GM23338 (cell line): ENCODE results near the gene CAMSAP2. TPM values are rescaled to one million over a fixed set of nuclear protein-coding genes. Genes with fewer than 3 reads are reported as not detected.

Experiments used
- ATAC-seq: fragments of 200-7000 bp; cut with Tn5 transposase; 3 replicates; pipeline ENCODE4 v1.9.1; 2020
- DNase-seq: peaks from one replicate; pipeline ENCODE4 v3.0.0-alpha.2; 2015; ENCODE audit warnings: low spot score
- H2AFZ ChIP-seq: fragments of 200-600 bp; sonication (generic); 2 replicates; pipeline ENCODE4 v1.8.0; 2016; ENCODE audit warnings: antibody characterized with exemption, mild to moderate bottlenecking, moderate library complexity
- H3F3A ChIP-seq: fragments of 200-600 bp; sonication (generic); replicated peaks from 2 replicates; pipeline ENCODE4 v1.8.0; 2017; ENCODE audit warnings: antibody characterized with exemption, mixed run types, low read depth
- H3K27ac ChIP-seq: fragments of 200-600 bp; sonication (generic); 2 replicates; pipeline ENCODE4 v1.6.1; 2016; ENCODE audit warnings: low read depth
- H3K27me3 ChIP-seq: fragments of 200-600 bp; sonication (generic); 2 replicates; pipeline ENCODE4 v1.8.0; 2016; ENCODE audit warnings: mild to moderate bottlenecking, mixed run types, moderate library complexity; ENCODE audit not compliant: insufficient read depth
- H3K36me3 ChIP-seq: fragments of 200-600 bp; sonication (generic); 2 replicates; pipeline ENCODE4 v1.8.0; 2016; ENCODE audit warnings: mild to moderate bottlenecking; ENCODE audit not compliant: insufficient read depth
- H3K4me1 ChIP-seq: fragments of 200-600 bp; sonication (generic); 2 replicates; pipeline ENCODE4 v1.8.0; 2016; ENCODE audit warnings: mild to moderate bottlenecking, moderate library complexity; ENCODE audit not compliant: insufficient read depth
- H3K4me2 ChIP-seq: fragments of 200-600 bp; sonication (generic); 2 replicates; pipeline ENCODE4 v1.7.1; 2017; ENCODE audit warnings: mixed run types
- H3K4me3 ChIP-seq: fragments of 200-600 bp; sonication (generic); 2 replicates; pipeline ENCODE4 v1.6.1; 2016; ENCODE audit warnings: mixed run types
- H3K79me2 ChIP-seq: fragments of 200-600 bp; sonication (generic); replicated peaks from 2 replicates; pipeline ENCODE4 v1.8.0; 2017; ENCODE audit warnings: mild to moderate bottlenecking; ENCODE audit not compliant: insufficient read depth
- H3K9me2 ChIP-seq: fragments of 200-600 bp; sonication (generic); 2 replicates; pipeline ENCODE4 v1.8.0; 2017; ENCODE audit not compliant: insufficient read depth
- H4K20me1 ChIP-seq: fragments of 200-600 bp; sonication (generic); replicated peaks from 2 replicates; pipeline ENCODE4 v1.8.0; 2017; ENCODE audit warnings: mild to moderate bottlenecking; ENCODE audit not compliant: insufficient read depth
- H3K27ac Mint-ChIP-seq: 2 replicates; pipeline ENCODE4 v1.8.0; 2020; ENCODE audit warnings: inconsistent platforms, mild to moderate bottlenecking, moderate library complexity, mixed read lengths
- H3K27me3 Mint-ChIP-seq: 3 replicates; pipeline ENCODE4 v1.8.0; 2022; ENCODE audit warnings: low read depth, mild to moderate bottlenecking, moderate library complexity, mixed read lengths, inconsistent platforms; ENCODE audit not compliant: insufficient read depth, poor library complexity
- H3K36me3 Mint-ChIP-seq: 3 replicates; pipeline ENCODE4 v1.8.0; 2021; ENCODE audit warnings: low read depth, mild to moderate bottlenecking, inconsistent platforms, moderate library complexity, mixed read lengths
- H3K4me1 Mint-ChIP-seq: 3 replicates; pipeline ENCODE4 v1.8.0; 2020; ENCODE audit warnings: mild to moderate bottlenecking, inconsistent platforms, mixed read lengths
- H3K4me3 Mint-ChIP-seq: 3 replicates; pipeline ENCODE4 v1.8.0; 2021; ENCODE audit warnings: moderate library complexity, mild to moderate bottlenecking, inconsistent platforms, mixed read lengths
- H3K9me3 Mint-ChIP-seq: 3 replicates; pipeline ENCODE4 v1.8.0; 2020; ENCODE audit warnings: moderate library complexity, mild to moderate bottlenecking, inconsistent platforms, mixed read lengths
- CREB1 ChIP-seq: fragments of 250-450 bp; sonication (Bioruptor Pico); IDR thresholded peaks from 2 replicates; pipeline ENCODE4 v1.5.0; 2020; ENCODE audit warnings: low read depth, mild to moderate bottlenecking, moderate library complexity
- EZH2 ChIP-seq: fragments of 200-600 bp; sonication (generic); IDR thresholded peaks from one replicate; pipeline ENCODE4 v1.8.0; 2017; ENCODE audit warnings: antibody characterized with exemption, mild to moderate bottlenecking, low read depth; ENCODE audit not compliant: unreplicated experiment
- EZH2phosphoT487 ChIP-seq: fragments of 200-600 bp; sonication (generic); IDR thresholded peaks from one replicate; pipeline ENCODE4 v1.8.1; 2018; ENCODE audit warnings: antibody characterized with exemption; ENCODE audit not compliant: unreplicated experiment
- JUNB ChIP-seq: IDR thresholded peaks from one replicate; pipeline ENCODE4 v1.6.1; 2016; ENCODE audit warnings: antibody characterized with exemption; ENCODE audit not compliant: unreplicated experiment
- NANOG ChIP-seq: IDR thresholded peaks from 2 replicates; pipeline ENCODE4 v1.6.1; 2016; ENCODE audit warnings: antibody characterized with exemption, borderline replicate concordance
- POLR2AphosphoS5 ChIP-seq: IDR thresholded peaks from 2 replicates; pipeline ENCODE4 v1.6.1; 2016; ENCODE audit warnings: antibody characterized with exemption, low read depth
- STAT1 ChIP-seq: IDR thresholded peaks from one replicate; pipeline ENCODE4 v1.6.1; 2016; ENCODE audit warnings: antibody characterized with exemption; ENCODE audit not compliant: unreplicated experiment
- ZNF114 ChIP-seq: fragments of 250-450 bp; sonication (Bioruptor Pico); IDR thresholded peaks from 2 replicates; pipeline ENCODE4 v1.5.0; 2020; ENCODE audit warnings: mild to moderate bottlenecking, moderate library complexity
- ZNF331 ChIP-seq: fragments of 250-450 bp; sonication (Bioruptor Pico); IDR thresholded peaks from 2 replicates; pipeline ENCODE4 v1.5.0; 2020; ENCODE audit warnings: low read depth, mild to moderate bottlenecking, moderate library complexity
- polyA plus RNA-seq: library from polyadenylated mRNA; unstranded; fragments of >200 nt; fragmentation: Nextera tagmentation; extraction: Ambion mirVana; gene quantifications from 2 replicates; pipeline ENCODE4 v1.2.1, GENCODE V29; 2016
- total RNA-seq: library from RNA; depleted of rRNA; stranded (reverse); fragments of >200 nt; shearing (Covaris generic); gene quantifications from 2 replicates; pipeline ENCODE4 v1.2.3, GENCODE V29; 2014
- TF ChIP-seq, protein P1 (sequence below), 2 experiments: fragments of 200-600 bp in 1 of 2; sonication (generic) in 1 of 2; conservative IDR thresholded peaks; 2 replicates each; pipeline versions ENCODE4 v1.5.1 to v1.6.1; 2016 to 2017; ENCODE audit warnings: antibody characterized with exemption in 2 of 2, low read depth in 2 of 2, mild to moderate bottlenecking in 2 of 2, moderate library complexity in 1 of 2
- TF ChIP-seq, protein P2 (sequence below): fragments of 250-450 bp; sonication (Bioruptor Pico); IDR thresholded peaks from 2 replicates; pipeline ENCODE4 v1.5.0; 2020; ENCODE audit warnings: mild to moderate bottlenecking, moderate library complexity
- TF ChIP-seq, protein P3 (sequence below): IDR thresholded peaks from 2 replicates; pipeline ENCODE4 v1.6.1; 2016; ENCODE audit warnings: antibody characterized with exemption
- TF ChIP-seq, protein P4 (sequence below): IDR thresholded peaks from one replicate; pipeline ENCODE4 v1.6.1; 2018; ENCODE audit warnings: antibody characterized with exemption; ENCODE audit not compliant: unreplicated experiment

Gene CAMSAP2
- total and polyA plus RNA-seq, 2 experiments from 2014 or later, result 9.1 to 21.3 TPM

DNA sequence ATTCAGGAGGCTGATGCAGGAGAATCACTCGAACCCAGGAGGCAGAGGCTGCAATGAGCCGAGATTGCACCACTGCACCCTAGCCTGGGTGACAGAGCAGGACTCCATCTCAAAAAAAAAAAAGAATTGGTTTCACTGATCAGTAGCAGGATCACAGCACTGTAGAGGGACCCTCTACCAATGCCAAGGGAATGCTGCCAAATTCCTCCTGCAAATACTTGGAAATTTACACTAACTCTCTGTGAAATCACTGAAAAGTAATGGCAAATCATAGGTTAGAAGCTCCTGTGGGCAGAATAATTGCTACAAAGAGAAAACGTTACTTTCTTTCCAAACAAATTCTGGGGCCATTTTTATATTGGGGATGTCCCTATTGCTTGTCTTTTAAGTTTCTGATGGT is 127.4 kb downstream of the CAMSAP2 start:
- Mint-ChIP-seq H3K27me3 (peaks cover 5% of the 10 kb centered on the region), H3K4me3 (no peak overlapping the region), H3K4me1 (peaks cover 10% of the 10 kb centered on the region), H3K27ac (no peak overlapping the region), H3K9me3 (no peaks in the 10 kb centered on the region), H3K36me3 (no peaks in the 10 kb centered on the region; the same call in 2 of the 3 replicates)
- no peaks in the 10 kb centered on the region for H3K36me3 ChIP-seq
- H3K9me2 ChIP-seq, result no peaks in the 10 kb centered on the region
- H3F3A ChIP-seq, result no peaks in the 10 kb centered on the region
- H3K4me1 ChIP-seq, result peaks cover 5% of the 10 kb centered on the region; the same call in 1 of the 2 replicates
- no peak overlapping the region for H3K4me2 ChIP-seq
- ATAC-seq (no peak), DNase-seq (no peak)
- H2AFZ ChIP-seq, result no peak overlapping the region
- H3K27me3 ChIP-seq, result no peaks in the 10 kb centered on the region
- no peak overlapping the region for H3K4me3 ChIP-seq
- no peak overlapping the region for H3K27ac ChIP-seq
- TF ChIP-seq EZH2 (no peak), ZNF331 (no peak), POLR2AphosphoS5 (no peak), CREB1 (CRISPR knock-in tag) (no peak), STAT1 (no peak), NANOG (no peak), ZNF114 (no peak), EZH2phosphoT487 (no peak), JUNB (no peak)
- TF ChIP-seq, protein P1, sequence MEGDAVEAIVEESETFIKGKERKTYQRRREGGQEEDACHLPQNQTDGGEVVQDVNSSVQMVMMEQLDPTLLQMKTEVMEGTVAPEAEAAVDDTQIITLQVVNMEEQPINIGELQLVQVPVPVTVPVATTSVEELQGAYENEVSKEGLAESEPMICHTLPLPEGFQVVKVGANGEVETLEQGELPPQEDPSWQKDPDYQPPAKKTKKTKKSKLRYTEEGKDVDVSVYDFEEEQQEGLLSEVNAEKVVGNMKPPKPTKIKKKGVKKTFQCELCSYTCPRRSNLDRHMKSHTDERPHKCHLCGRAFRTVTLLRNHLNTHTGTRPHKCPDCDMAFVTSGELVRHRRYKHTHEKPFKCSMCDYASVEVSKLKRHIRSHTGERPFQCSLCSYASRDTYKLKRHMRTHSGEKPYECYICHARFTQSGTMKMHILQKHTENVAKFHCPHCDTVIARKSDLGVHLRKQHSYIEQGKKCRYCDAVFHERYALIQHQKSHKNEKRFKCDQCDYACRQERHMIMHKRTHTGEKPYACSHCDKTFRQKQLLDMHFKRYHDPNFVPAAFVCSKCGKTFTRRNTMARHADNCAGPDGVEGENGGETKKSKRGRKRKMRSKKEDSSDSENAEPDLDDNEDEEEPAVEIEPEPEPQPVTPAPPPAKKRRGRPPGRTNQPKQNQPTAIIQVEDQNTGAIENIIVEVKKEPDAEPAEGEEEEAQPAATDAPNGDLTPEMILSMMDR (conservative IDR thresholded peaks at IDR 0.05; ENCODE audit: low read depth in 2 of 2), result no peak
- TF ChIP-seq, protein P2, sequence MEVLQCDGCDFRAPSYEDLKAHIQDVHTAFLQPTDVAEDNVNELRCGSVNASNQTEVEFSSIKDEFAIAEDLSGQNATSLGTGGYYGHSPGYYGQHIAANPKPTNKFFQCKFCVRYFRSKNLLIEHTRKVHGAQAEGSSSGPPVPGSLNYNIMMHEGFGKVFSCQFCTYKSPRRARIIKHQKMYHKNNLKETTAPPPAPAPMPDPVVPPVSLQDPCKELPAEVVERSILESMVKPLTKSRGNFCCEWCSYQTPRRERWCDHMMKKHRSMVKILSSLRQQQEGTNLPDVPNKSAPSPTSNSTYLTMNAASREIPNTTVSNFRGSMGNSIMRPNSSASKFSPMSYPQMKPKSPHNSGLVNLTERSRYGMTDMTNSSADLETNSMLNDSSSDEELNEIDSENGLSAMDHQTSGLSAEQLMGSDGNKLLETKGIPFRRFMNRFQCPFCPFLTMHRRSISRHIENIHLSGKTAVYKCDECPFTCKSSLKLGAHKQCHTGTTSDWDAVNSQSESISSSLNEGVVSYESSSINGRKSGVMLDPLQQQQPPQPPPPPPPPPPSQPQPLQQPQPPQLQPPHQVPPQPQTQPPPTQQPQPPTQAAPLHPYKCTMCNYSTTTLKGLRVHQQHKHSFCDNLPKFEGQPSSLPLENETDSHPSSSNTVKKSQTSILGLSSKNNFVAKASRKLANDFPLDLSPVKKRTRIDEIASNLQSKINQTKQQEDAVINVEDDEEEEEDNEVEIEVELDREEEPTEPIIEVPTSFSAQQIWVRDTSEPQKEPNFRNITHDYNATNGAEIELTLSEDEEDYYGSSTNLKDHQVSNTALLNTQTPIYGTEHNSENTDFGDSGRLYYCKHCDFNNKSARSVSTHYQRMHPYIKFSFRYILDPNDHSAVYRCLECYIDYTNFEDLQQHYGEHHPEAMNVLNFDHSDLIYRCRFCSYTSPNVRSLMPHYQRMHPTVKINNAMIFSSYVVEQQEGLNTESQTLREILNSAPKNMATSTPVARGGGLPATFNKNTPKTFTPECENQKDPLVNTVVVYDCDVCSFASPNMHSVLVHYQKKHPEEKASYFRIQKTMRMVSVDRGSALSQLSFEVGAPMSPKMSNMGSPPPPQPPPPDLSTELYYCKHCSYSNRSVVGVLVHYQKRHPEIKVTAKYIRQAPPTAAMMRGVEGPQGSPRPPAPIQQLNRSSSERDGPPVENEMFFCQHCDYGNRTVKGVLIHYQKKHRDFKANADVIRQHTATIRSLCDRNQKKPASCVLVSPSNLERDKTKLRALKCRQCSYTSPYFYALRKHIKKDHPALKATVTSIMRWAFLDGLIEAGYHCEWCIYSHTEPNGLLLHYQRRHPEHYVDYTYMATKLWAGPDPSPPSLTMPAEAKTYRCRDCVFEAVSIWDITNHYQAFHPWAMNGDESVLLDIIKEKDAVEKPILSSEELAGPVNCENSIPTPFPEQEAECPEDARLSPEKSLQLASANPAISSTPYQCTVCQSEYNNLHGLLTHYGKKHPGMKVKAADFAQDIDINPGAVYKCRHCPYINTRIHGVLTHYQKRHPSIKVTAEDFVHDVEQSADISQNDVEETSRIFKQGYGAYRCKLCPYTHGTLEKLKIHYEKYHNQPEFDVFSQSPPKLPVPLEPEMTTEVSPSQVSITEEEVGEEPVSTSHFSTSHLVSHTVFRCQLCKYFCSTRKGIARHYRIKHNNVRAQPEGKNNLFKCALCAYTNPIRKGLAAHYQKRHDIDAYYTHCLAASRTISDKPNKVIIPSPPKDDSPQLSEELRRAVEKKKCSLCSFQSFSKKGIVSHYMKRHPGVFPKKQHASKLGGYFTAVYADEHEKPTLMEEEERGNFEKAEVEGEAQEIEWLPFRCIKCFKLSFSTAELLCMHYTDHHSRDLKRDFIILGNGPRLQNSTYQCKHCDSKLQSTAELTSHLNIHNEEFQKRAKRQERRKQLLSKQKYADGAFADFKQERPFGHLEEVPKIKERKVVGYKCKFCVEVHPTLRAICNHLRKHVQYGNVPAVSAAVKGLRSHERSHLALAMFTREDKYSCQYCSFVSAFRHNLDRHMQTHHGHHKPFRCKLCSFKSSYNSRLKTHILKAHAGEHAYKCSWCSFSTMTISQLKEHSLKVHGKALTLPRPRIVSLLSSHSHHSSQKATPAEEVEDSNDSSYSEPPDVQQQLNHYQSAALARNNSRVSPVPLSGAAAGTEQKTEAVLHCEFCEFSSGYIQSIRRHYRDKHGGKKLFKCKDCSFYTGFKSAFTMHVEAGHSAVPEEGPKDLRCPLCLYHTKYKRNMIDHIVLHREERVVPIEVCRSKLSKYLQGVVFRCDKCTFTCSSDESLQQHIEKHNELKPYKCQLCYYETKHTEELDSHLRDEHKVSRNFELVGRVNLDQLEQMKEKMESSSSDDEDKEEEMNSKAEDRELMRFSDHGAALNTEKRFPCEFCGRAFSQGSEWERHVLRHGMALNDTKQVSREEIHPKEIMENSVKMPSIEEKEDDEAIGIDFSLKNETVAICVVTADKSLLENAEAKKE (CRISPR knock-in tag), result no peak
- TF ChIP-seq, protein P3, sequence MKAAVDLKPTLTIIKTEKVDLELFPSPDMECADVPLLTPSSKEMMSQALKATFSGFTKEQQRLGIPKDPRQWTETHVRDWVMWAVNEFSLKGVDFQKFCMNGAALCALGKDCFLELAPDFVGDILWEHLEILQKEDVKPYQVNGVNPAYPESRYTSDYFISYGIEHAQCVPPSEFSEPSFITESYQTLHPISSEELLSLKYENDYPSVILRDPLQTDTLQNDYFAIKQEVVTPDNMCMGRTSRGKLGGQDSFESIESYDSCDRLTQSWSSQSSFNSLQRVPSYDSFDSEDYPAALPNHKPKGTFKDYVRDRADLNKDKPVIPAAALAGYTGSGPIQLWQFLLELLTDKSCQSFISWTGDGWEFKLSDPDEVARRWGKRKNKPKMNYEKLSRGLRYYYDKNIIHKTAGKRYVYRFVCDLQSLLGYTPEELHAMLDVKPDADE, result no peak
- TF ChIP-seq, protein P4, sequence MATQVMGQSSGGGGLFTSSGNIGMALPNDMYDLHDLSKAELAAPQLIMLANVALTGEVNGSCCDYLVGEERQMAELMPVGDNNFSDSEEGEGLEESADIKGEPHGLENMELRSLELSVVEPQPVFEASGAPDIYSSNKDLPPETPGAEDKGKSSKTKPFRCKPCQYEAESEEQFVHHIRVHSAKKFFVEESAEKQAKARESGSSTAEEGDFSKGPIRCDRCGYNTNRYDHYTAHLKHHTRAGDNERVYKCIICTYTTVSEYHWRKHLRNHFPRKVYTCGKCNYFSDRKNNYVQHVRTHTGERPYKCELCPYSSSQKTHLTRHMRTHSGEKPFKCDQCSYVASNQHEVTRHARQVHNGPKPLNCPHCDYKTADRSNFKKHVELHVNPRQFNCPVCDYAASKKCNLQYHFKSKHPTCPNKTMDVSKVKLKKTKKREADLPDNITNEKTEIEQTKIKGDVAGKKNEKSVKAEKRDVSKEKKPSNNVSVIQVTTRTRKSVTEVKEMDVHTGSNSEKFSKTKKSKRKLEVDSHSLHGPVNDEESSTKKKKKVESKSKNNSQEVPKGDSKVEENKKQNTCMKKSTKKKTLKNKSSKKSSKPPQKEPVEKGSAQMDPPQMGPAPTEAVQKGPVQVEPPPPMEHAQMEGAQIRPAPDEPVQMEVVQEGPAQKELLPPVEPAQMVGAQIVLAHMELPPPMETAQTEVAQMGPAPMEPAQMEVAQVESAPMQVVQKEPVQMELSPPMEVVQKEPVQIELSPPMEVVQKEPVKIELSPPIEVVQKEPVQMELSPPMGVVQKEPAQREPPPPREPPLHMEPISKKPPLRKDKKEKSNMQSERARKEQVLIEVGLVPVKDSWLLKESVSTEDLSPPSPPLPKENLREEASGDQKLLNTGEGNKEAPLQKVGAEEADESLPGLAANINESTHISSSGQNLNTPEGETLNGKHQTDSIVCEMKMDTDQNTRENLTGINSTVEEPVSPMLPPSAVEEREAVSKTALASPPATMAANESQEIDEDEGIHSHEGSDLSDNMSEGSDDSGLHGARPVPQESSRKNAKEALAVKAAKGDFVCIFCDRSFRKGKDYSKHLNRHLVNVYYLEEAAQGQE, result no peak
- H3K79me2 ChIP-seq, result no peaks in the 10 kb centered on the region
- H4K20me1 ChIP-seq, result no peaks in the 10 kb centered on the region
